Panc1 (cell line): Measurements from ENCODE around the gene NDP. TPM values are rescaled to one million over a fixed set of nuclear protein-coding genes. Genes with fewer than 3 reads are reported as not detected.

ENCODE experiments used
- ATAC-seq: fragments of 200-7000 bp; cut with Tn5 transposase; 2 replicates; pipeline ENCODE4 v1.9.1; 2020; ENCODE audit warnings: mild to moderate bottlenecking, moderate library complexity
- BruUV-seq: library from RNA; stranded (reverse); fragments of 400-500 nt; replicated peaks from 2 replicates; lab custom pipeline; 2021; lab: Mats Ljungman, UMichigan
- CTCF ChIA-PET: fragments of 300-600 bp; sonication (Branson Sonifier 250); formaldehyde crosslinking; loops from one replicate; lab custom pipeline; 2022; ENCODE audit warnings: antibody characterized with exemption; lab: Charles Lee
- POLR2A ChIA-PET: fragments of 300-600 bp; sonication (Branson Sonifier 250); formaldehyde crosslinking; loops from one replicate; lab custom pipeline; 2022; ENCODE audit warnings: antibody characterized with exemption; lab: Charles Lee
- DNase-seq: peaks from one replicate; pipeline ENCODE4 v3.0.0-alpha.2; 2010; ENCODE audit warnings: low read depth, low spot score
- H3K27ac ChIP-seq: 2 replicates; pipeline ENCODE4 v1.5.1; 2011; ENCODE audit warnings: mild to moderate bottlenecking, low read length, inconsistent platforms
- H3K27me3 ChIP-seq: fragments of 200-500 bp; sonication (Bioruptor generic); 2 replicates; pipeline ENCODE4 v1.6.0; 2014; ENCODE audit warnings: low read length, inconsistent platforms; ENCODE audit not compliant: control insufficient read depth, insufficient read depth
- H3K36me3 ChIP-seq: fragments of 200-500 bp; sonication (Bioruptor generic); 2 replicates; pipeline ENCODE4 v1.5.1; 2014; ENCODE audit warnings: inconsistent platforms, mild to moderate bottlenecking, low read length, moderate library complexity; ENCODE audit not compliant: control insufficient read depth, insufficient read depth
- H3K4me1 ChIP-seq: 2 replicates; pipeline ENCODE4 v1.5.1; 2011; ENCODE audit warnings: inconsistent platforms, mild to moderate bottlenecking, low read length, moderate library complexity; ENCODE audit not compliant: control insufficient read depth, insufficient read depth
- H3K4me3 ChIP-seq, 2 experiments: 2 replicates each; pipeline ENCODE4 v1.5.1; 2011 to 2012; ENCODE audit warnings: low read depth in 2 of 2, low read length in 2 of 2, mild to moderate bottlenecking in 2 of 2, inconsistent platforms in 1 of 2, moderate library complexity in 1 of 2
- H3K9me3 ChIP-seq: fragments of 200-500 bp; sonication (Bioruptor generic); 2 replicates; pipeline ENCODE4 v1.5.1; 2014; ENCODE audit warnings: low read depth, mild to moderate bottlenecking, inconsistent platforms, low read length, moderate library complexity; ENCODE audit not compliant: control insufficient read depth, insufficient read depth
- CTCF ChIP-seq: fragments of 450-650 bp; IDR thresholded peaks from 2 replicates; pipeline ENCODE4 v1.5.1; 2017; ENCODE audit warnings: mild to moderate bottlenecking
- POLR2AphosphoS5 ChIP-seq: IDR thresholded peaks from 2 replicates; pipeline ENCODE4 v1.6.1; 2012; ENCODE audit warnings: mild to moderate bottlenecking, low read depth, low read length, moderate library complexity
- SIN3A ChIP-seq: IDR thresholded peaks from 2 replicates; pipeline ENCODE4 v1.6.1; 2012; ENCODE audit warnings: low read depth, mild to moderate bottlenecking, low read length, moderate library complexity, borderline replicate concordance; ENCODE audit not compliant: insufficient read depth
- TCF7L2 ChIP-seq: IDR thresholded peaks from 2 replicates; pipeline ENCODE4 v1.6.1; 2011; ENCODE audit warnings: mild to moderate bottlenecking, low read depth, low read length, inconsistent platforms
- in situ Hi-C: cut with HindIII; loops from 2 replicates; pipeline ENCODE4 v1.10.0; 2016; ENCODE audit warnings: low sequenced_read_pairs, low pct_unique_long_range_greater_than_20kb
- intact Hi-C: fragments of 100-400 bp; cut with micrococcal nuclease; formaldehyde crosslinking; loops from one replicate; pipeline ENCODE4 v1.10.0; 2022; ENCODE audit not compliant: unreplicated experiment
- total RNA-seq: library from RNA; stranded (reverse); gene quantifications from one replicate; pipeline ENCODE4 v1.2.1, GENCODE V29; 2021; ENCODE audit not compliant: unreplicated experiment
- TF ChIP-seq, protein P1 (sequence below), 2 experiments: IDR thresholded peaks; 2 replicates each; pipeline ENCODE4 v1.6.1; 2011 to 2012; ENCODE audit warnings: low read depth in 2 of 2, control low read depth in 1 of 2, low read length in 1 of 2, mild to moderate bottlenecking in 1 of 2, moderate library complexity in 1 of 2; ENCODE audit not compliant: insufficient read depth in 1 of 2

Gene NDP
- total RNA-seq, 1 experiment from 2014 or later = not detected

GRCh38 chrX:44020693-44021092, 47.5 kb upstream of the NDP start:
- in situ Hi-C loops (no loop called here), intact Hi-C loops (no loop called here)

DNA sequence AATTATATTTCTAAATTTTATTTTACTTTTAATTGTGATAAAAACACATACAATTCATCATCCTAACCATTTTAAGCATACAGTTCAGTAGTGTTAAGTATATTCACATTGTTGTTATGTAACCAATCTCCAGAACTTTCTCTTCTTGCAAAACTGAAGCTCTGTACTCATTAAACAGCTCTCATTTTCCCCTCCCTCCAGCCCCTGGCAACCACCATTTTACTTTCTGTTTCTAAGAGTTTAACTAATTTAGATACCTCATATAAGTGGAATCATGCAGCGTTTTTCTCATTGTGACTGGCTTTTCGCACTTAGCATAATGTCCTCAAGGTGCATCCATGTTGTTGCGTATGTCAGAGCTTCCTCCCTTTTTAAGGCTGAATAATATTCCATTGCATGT, 46.7 kb upstream of the NDP start:
- ATAC-seq = no peak
- no TSS peak for BruUV-seq

More at GRCh38 chrX:44020693-44021092, 47.5 kb upstream of the NDP start:
- TF ChIP-seq TCF7L2 = no peak
- H3K36me3 ChIP-seq = no peaks in the 10 kb centered on the region
- CTCF ChIA-PET = no interaction called here
- ATAC-seq = no peak
- H3K4me3 ChIP-seq = no peak overlapping the region
- no peak overlapping the region for H3K27ac ChIP-seq
- no peaks in the 10 kb centered on the region for H3K4me1 ChIP-seq
- POLR2A ChIA-PET = interaction anchor here (0.7 kb wide), 1 partner anchor 15 kb away, joined by 3 read pairs; no protein-coding TSS in a partner anchor
- no peaks in the 10 kb centered on the region for H3K9me3 ChIP-seq
- no peak for DNase-seq
- BruUV-seq = no TSS peak
- no peaks in the 10 kb centered on the region for H3K27me3 ChIP-seq

More for the DNA sequence above, 46.7 kb upstream of the NDP start:
- no peak overlapping the region for H3K27ac ChIP-seq
- no peak for TF ChIP-seq POLR2AphosphoS5
- TF ChIP-seq, protein P1, sequence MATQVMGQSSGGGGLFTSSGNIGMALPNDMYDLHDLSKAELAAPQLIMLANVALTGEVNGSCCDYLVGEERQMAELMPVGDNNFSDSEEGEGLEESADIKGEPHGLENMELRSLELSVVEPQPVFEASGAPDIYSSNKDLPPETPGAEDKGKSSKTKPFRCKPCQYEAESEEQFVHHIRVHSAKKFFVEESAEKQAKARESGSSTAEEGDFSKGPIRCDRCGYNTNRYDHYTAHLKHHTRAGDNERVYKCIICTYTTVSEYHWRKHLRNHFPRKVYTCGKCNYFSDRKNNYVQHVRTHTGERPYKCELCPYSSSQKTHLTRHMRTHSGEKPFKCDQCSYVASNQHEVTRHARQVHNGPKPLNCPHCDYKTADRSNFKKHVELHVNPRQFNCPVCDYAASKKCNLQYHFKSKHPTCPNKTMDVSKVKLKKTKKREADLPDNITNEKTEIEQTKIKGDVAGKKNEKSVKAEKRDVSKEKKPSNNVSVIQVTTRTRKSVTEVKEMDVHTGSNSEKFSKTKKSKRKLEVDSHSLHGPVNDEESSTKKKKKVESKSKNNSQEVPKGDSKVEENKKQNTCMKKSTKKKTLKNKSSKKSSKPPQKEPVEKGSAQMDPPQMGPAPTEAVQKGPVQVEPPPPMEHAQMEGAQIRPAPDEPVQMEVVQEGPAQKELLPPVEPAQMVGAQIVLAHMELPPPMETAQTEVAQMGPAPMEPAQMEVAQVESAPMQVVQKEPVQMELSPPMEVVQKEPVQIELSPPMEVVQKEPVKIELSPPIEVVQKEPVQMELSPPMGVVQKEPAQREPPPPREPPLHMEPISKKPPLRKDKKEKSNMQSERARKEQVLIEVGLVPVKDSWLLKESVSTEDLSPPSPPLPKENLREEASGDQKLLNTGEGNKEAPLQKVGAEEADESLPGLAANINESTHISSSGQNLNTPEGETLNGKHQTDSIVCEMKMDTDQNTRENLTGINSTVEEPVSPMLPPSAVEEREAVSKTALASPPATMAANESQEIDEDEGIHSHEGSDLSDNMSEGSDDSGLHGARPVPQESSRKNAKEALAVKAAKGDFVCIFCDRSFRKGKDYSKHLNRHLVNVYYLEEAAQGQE (IDR thresholded peaks at IDR 0.05; ENCODE audit: insufficient read depth in 1 of 2, low read depth in 2 of 2, low read length in 1 of 2) = no peak
- no peak for TF ChIP-seq CTCF
- no peak for TF ChIP-seq TCF7L2
- TF ChIP-seq SIN3A = no peak
- no peaks in the 10 kb centered on the region for H3K27me3 ChIP-seq
- in situ Hi-C loops (no loop called here), intact Hi-C loops (no loop called here)
- H3K36me3 ChIP-seq = no peaks in the 10 kb centered on the region
- CTCF ChIA-PET = no interaction called here
- DNase-seq = no peak
- no peaks in the 10 kb centered on the region for H3K4me1 ChIP-seq
- POLR2A ChIA-PET = no interaction called here
- H3K9me3 ChIP-seq = no peaks in the 10 kb centered on the region
- H3K4me3 ChIP-seq = no peak overlapping the region
